Measurements from ENCODE around the gene NYNRIN. TPM values are rescaled to one million over a fixed set of nuclear protein-coding genes. Genes with fewer than 3 reads are reported as not detected.
A peak's percentile ranks its signal among the peaks of the same experiment; 100 is the strongest.

Gene NYNRIN
- total and polyA plus RNA-seq, 12 donors, result 3.6 to 9.0 (median 6.4) TPM

DNA sequence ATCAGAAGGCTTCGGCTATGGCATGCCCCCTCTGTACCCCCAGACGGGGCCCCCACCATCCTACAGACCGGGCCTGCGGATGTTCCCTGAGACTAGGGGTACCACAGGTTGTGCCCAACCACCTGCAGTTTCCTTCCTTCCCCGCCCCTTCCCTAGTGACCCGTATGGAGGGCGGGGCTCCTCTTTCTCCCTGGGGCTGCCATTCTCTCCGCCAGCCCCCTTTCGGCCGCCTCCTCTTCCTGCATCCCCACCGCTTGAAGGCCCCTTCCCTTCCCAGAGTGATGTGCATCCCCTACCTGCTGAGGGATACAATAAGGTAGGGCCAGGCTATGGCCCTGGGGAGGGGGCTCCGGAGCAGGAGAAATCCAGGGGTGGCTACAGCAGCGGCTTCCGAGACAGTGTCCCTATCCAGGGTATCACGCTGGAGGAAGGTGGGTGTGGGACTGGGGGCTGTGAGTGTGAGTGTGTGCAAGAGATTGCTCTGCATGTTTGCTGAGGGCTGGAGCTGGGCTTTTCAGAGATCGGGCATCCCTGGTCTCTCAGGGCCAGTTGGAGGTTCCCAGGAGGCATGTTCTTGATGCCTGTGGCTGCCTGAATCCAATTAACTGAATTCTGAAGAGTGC, 22.2 kb upstream of the NYNRIN start:
- Histone ChIP-seq H3K27ac (no peak overlapping the region), H3K27me3 (peaks cover 0 to 10% (median 0%) of the 10 kb centered on the region in 7 donors), H3K36me3 (peaks cover 0 to 34% (median 0%) of the 10 kb centered on the region in 9 donors), H3K9me3 (no peaks in the 10 kb centered on the region), H3K4me1 (peaks cover 0 to 34% (median 7%) of the 10 kb centered on the region in 9 donors), H3K4me3 (no peak overlapping the region)
- ATAC-seq (no peak), DNase-seq (no peak)
- 61 to 69% methylated on average over 16 of the region's 16 CpGs for WGBS, 2 donors
- TF ChIP-seq, protein P1, sequence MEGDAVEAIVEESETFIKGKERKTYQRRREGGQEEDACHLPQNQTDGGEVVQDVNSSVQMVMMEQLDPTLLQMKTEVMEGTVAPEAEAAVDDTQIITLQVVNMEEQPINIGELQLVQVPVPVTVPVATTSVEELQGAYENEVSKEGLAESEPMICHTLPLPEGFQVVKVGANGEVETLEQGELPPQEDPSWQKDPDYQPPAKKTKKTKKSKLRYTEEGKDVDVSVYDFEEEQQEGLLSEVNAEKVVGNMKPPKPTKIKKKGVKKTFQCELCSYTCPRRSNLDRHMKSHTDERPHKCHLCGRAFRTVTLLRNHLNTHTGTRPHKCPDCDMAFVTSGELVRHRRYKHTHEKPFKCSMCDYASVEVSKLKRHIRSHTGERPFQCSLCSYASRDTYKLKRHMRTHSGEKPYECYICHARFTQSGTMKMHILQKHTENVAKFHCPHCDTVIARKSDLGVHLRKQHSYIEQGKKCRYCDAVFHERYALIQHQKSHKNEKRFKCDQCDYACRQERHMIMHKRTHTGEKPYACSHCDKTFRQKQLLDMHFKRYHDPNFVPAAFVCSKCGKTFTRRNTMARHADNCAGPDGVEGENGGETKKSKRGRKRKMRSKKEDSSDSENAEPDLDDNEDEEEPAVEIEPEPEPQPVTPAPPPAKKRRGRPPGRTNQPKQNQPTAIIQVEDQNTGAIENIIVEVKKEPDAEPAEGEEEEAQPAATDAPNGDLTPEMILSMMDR (IDR thresholded peaks at IDR 0.05), result no peak
- intact Hi-C loops (cut with DNase I), result no loop called here

DNA sequence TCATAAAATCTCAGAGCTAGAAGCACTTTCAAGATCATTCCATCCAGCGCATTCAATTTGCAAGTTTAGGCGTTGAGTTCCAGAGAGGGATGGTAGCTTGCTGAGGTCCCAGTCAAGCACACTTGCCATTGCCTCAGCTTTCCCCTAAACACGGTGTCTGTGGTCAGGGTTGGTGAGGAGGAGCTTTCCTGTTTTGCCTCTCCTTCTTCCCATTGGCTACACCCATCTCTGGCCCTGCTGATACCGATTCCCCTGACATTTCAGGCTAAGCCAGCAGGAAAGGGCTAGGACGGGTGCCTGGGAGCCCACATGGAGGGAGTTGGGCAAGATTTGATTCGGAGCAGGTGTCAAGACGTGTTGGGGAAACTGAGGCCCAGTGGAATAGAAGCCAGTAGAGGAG, 21.7 kb upstream of the NYNRIN start:
- no peak for ATAC-seq
- Histone ChIP-seq H3K27me3 (peaks cover 0 to 10% (median 0%) of the 10 kb centered on the region in 7 donors), H3K4me1 (peaks cover 0 to 28% (median 7%) of the 10 kb centered on the region in 9 donors), H3K9me3 (no peaks in the 10 kb centered on the region), H3K4me3 (no peak overlapping the region), H3K36me3 (peaks cover 0 to 34% (median 0%) of the 10 kb centered on the region in 9 donors), H3K27ac (no peak overlapping the region)
- DNase-seq, result no peak
- WGBS, 2 donors, result 65 to 71% methylated on average over 7 of the region's 7 CpGs
- intact Hi-C loops (cut with DNase I), result no loop called here
- TF ChIP-seq, protein P1 (IDR thresholded peaks at IDR 0.05), result no peak

DNA sequence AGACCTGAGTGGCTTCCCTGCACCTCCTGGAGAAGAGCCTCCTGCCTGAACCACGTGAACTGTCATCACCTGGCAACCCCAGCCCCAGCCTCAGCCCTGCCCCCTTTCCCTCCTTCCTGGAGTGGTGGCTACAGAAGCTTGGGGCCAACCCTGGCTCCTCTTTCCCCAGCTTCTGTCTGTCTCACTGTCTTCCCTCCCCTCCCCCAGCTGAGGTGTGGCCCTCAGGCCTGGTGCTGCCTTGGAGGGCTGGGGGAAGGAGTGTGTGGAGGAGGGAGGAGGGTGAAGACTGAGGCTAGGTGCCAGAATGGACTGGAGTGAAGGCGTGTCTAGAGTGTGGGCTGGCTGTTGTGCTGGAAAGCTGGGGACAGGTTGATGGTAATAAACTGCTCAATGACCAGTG, 21.1 kb upstream of the NYNRIN start:
- TF ChIP-seq, protein P1 (IDR thresholded peaks at IDR 0.05), result no peak
- Histone ChIP-seq H3K27me3 (peaks cover 0 to 10% (median 0%) of the 10 kb centered on the region in 7 donors), H3K9me3 (no peaks in the 10 kb centered on the region), H3K27ac (no peak overlapping the region), H3K4me1 (peaks cover 0 to 23% (median 7%) of the 10 kb centered on the region in 9 donors), H3K36me3 (peaks cover 0 to 31% (median 0%) of the 10 kb centered on the region in 9 donors), H3K4me3 (no peak overlapping the region)
- intact Hi-C loops (cut with DNase I), result no loop called here
- ATAC-seq (peak in 3 of 8 donors; percentile 10 to 20 (median 16)), DNase-seq (no peak)
- WGBS, 2 donors, result 69 to 86% methylated on average over 2 of the region's 2 CpGs

DNA sequence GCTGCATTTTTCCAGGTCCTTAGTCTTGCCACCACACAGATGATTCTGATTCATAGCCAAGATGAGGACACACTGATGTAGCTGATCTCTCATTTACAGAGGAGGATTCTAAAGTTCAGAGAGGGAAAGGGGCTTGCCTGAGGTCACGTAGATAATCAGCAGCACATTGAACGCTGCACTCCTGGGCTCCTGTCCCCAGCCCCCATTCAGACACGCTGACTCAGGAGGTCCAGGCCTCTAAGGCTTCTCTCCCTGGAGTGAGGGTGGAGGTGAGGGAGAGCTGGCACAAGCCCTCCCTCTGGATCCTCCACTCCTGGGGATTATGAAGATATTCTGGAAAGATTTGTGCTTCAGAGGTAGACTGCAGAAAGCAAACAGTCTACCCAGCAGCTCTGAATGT, 20.5 kb upstream of the NYNRIN start:
- TF ChIP-seq, protein P1 (IDR thresholded peaks at IDR 0.05), result no peak
- intact Hi-C loops (cut with DNase I), result no loop called here
- peaks cover 0 to 10% (median 0%) of the 10 kb centered on the region in 7 donors for H3K27me3 ChIP-seq
- H3K9me3 ChIP-seq, result no peaks in the 10 kb centered on the region
- H3K27ac ChIP-seq, result no peak overlapping the region
- H3K36me3 ChIP-seq, result peaks cover 0 to 25% (median 0%) of the 10 kb centered on the region in 9 donors
- H3K4me3 ChIP-seq, result no peak overlapping the region
- H3K4me1 ChIP-seq, result peaks cover 0 to 18% (median 7%) of the 10 kb centered on the region in 9 donors
- no peak for DNase-seq
- no peak for ATAC-seq
- WGBS, 2 donors, result 77 to 84% methylated on average over 3 of the region's 3 CpGs

All from heart right ventricle (tissue), 16 donors.